ENCODE results near the gene MAT1A.

Gene MAT1A

GRCh38 chr10:80281784-80282765 lies 7.4 kb downstream of the MAT1A start:
- H3K27ac ChIP-seq, result no peak overlapping the region
- no peak for TF ChIP-seq ZFX (IDR thresholded peaks at IDR 0.05; ENCODE audit: borderline replicate concordance)
- TF ChIP-seq, protein P1, sequence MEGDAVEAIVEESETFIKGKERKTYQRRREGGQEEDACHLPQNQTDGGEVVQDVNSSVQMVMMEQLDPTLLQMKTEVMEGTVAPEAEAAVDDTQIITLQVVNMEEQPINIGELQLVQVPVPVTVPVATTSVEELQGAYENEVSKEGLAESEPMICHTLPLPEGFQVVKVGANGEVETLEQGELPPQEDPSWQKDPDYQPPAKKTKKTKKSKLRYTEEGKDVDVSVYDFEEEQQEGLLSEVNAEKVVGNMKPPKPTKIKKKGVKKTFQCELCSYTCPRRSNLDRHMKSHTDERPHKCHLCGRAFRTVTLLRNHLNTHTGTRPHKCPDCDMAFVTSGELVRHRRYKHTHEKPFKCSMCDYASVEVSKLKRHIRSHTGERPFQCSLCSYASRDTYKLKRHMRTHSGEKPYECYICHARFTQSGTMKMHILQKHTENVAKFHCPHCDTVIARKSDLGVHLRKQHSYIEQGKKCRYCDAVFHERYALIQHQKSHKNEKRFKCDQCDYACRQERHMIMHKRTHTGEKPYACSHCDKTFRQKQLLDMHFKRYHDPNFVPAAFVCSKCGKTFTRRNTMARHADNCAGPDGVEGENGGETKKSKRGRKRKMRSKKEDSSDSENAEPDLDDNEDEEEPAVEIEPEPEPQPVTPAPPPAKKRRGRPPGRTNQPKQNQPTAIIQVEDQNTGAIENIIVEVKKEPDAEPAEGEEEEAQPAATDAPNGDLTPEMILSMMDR (IDR thresholded peaks at IDR 0.05), result no peak

GRCh38 chr10:80281292-80281691 lies 8.2 kb downstream of the MAT1A start:
- TF ChIP-seq, protein P1 (IDR thresholded peaks at IDR 0.05), result no peak
- no peak for TF ChIP-seq ZFX (IDR thresholded peaks at IDR 0.05; ENCODE audit: borderline replicate concordance)
- H3K27ac ChIP-seq, result no peak overlapping the region

DNA sequence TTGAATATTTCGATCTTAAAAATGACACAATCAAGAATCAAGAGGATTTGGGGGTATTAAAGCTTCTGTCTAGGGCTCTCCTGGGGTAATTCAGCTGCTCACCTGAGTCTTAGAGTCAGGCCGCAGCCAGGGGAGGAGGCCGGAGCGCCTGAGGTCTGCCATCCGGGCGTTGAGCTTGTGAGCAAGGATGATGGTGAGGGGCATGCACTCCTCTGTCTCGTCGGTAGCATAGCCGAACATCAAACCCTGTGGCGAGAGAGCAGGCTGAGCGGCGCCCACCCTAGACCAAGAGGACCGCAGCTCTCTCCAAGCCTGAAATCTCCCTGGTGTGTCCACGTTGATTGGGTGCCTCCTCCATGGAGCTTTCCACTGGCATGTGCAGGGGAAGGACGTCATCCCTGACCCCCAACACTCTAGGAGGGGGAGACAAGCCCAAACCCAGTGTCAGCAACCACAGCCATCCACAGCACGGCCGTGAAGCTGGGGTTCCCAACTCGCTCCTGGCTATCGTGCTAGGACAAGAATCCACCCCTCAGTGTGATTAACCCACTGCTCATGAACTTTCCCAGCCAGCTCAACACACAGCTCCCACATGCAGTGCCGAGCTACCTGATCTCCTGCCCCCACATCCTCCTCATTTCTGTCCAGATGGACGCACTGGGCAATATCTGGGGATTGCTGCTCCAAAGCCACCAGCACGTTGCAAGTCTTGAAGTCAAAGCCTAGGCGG lies 9.2 kb downstream of the MAT1A start:
- no peak for TF ChIP-seq ZFX (IDR thresholded peaks at IDR 0.05; ENCODE audit: borderline replicate concordance)
- TF ChIP-seq, protein P1 (IDR thresholded peaks at IDR 0.05), result no peak
- no peak overlapping the region for H3K27ac ChIP-seq

GRCh38 chr10:80279146-80279545 lies 10.3 kb downstream of the MAT1A start:
- TF ChIP-seq ZFX (IDR thresholded peaks at IDR 0.05; ENCODE audit: borderline replicate concordance), result no peak
- TF ChIP-seq, protein P1 (IDR thresholded peaks at IDR 0.05), result no peak
- H3K27ac ChIP-seq, result no peak overlapping the region

DNA sequence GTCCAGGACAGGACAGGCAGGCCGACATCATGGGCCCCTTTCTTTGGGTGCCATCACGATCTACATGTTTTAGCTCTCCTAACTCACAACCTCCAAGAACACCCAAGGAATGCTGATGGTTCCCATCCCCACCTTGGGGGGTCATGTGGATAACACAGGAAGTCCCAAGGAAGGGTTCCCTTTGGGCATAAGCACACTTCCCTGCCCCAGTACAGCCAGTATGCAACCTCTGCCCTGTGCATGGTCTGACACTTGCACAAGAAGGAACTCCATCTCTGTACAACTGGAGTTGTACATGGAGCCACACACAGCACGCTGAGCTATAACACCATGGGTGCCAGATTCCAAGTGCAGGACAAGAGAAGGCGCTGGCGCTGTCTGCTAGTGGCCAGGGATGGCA lies 11.0 kb downstream of the MAT1A start:
- no peak for TF ChIP-seq ZFX (IDR thresholded peaks at IDR 0.05; ENCODE audit: borderline replicate concordance)
- TF ChIP-seq, protein P1 (IDR thresholded peaks at IDR 0.05), result no peak
- H3K27ac ChIP-seq, result no peak overlapping the region

DNA sequence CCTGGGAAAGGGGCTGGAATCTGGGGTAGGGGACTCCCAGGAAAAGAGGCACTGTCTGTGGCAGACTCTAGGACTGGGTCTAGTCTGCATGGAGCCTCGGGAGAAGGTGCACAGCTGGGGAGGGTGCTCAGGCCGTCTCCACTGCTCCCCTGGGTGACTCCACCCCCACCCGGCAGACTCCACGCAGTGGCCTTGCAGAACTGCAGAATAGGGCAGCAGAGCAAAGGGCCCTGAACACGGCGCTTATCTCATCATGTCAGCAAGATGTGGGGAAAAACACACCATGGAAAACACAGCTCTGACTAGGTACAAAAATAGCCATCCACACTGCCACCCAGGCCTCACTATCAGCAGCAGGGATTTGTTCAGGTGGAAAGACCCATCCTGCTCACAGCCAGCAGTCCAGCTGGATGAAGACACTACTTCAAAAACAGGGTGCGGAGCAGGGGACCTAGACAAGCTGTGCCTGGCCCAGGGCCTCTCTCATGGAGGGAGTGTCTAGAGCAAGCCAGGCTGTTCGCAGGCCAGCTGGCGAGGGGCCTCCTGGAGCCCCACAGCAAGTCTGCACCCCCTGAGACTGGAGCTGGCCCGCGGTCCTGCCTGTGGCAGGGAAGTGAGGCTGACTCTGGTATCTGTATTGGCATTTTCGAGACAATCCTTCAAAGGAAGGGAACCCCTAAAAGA lies 11.7 kb downstream of the MAT1A start:
- H3K27ac ChIP-seq, result no peak overlapping the region
- TF ChIP-seq, protein P1 (IDR thresholded peaks at IDR 0.05), result no peak
- no peak for TF ChIP-seq ZFX (IDR thresholded peaks at IDR 0.05; ENCODE audit: borderline replicate concordance)

Measured in 22Rv1 (cell line).